LNCaP clone FGC (cell line): ENCODE measurements around the gene MAG.

Experiments
- DNase-seq: peaks from one replicate; pipeline ENCODE4 v3.0.0-alpha.2; 2011; ENCODE audit warnings: low read depth
- H3K4me3 ChIP-seq: 2 replicates; pipeline ENCODE4 v1.5.1; 2011; ENCODE audit warnings: mild to moderate bottlenecking, low read depth, low read length, control low read depth
- TF ChIP-seq, protein P1 (sequence below): IDR thresholded peaks from 2 replicates; pipeline ENCODE4 v1.5.1; 2012; ENCODE audit warnings: mild to moderate bottlenecking; ENCODE audit not compliant: control insufficient read depth, insufficient read depth; ENCODE audit errors: extremely low read depth

MAG gene

DNA sequence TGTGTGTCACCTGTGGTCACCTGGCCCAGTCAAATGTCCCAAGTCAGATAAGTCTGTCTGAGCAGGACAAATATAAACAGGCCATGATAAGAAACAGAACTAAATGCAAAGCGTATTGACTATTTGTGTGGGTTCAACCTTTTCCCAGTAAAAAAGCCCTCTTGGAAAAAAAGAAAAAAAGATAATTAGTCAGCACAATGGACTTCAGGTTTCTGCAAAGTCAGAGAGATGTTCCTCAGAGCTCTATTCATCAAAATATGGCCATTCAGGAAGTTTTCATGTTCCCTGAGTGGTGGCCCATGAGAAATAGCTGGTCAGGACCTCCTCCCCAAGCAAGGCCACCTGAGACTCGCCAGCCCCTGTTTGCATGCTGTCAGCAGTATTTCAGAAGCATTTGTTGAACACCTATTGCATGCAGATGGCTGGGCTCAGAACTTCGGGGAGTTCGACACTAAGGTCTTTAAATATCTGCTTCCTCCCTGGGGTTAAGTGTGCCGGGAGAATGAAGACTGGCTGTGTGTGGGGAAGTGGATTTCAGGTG, 69.0 kb downstream of the MAG start:
- no peak for DNase-seq
- H3K4me3 ChIP-seq = no peak overlapping the region
- TF ChIP-seq, protein P1, sequence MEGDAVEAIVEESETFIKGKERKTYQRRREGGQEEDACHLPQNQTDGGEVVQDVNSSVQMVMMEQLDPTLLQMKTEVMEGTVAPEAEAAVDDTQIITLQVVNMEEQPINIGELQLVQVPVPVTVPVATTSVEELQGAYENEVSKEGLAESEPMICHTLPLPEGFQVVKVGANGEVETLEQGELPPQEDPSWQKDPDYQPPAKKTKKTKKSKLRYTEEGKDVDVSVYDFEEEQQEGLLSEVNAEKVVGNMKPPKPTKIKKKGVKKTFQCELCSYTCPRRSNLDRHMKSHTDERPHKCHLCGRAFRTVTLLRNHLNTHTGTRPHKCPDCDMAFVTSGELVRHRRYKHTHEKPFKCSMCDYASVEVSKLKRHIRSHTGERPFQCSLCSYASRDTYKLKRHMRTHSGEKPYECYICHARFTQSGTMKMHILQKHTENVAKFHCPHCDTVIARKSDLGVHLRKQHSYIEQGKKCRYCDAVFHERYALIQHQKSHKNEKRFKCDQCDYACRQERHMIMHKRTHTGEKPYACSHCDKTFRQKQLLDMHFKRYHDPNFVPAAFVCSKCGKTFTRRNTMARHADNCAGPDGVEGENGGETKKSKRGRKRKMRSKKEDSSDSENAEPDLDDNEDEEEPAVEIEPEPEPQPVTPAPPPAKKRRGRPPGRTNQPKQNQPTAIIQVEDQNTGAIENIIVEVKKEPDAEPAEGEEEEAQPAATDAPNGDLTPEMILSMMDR = no peak

- TF ChIP-seq, protein P1 = no peak
- DNase-seq = no peak
- no peak overlapping the region for H3K4me3 ChIP-seq
Observed at GRCh38 chr19:35362261-35363000, 70.5 kb downstream of the MAG start.

- H3K4me3 ChIP-seq = no peak overlapping the region
- TF ChIP-seq, protein P1 = no peak
- no peak for DNase-seq
Observed at GRCh38 chr19:35363001-35363590, 71.1 kb downstream of the MAG start.
